ENCODE measurements around the gene GALNS.

- TF ChIP-seq CTCF (IDR thresholded peaks at IDR 0.05) (no peak), POLR2A (IDR thresholded peaks at IDR 0.05) (no peak)
Observed at GRCh38 chr16:88864099-88864498, 7.4 kb upstream of the GALNS start.
